SJSA1 (cell line): ENCODE results near the gene GNG10. TPM values are rescaled to one million over a fixed set of nuclear protein-coding genes. Genes with fewer than 3 reads are reported as not detected.
"Not testable (repeated sequence)": the region's sequence is repeated elsewhere in the genome, so short reads cannot be mapped to it uniquely, and the experiment has no call there.

Experiments
- DNase-seq, 2 experiments: peaks; one replicate each; pipeline ENCODE4 v3.0.0-alpha.2; 2015 to 2020; ENCODE audit warnings: low spot score in 2 of 2, low read depth in 1 of 2
- H3K27ac ChIP-seq: fragments of 250-450 bp; sonication (Bioruptor Pico); 2 replicates; pipeline ENCODE4 v1.5.1; 2020; ENCODE audit warnings: mild to moderate bottlenecking, moderate library complexity
- H3K27me3 ChIP-seq: fragments of 250-450 bp; sonication (Bioruptor Pico); replicated peaks from 2 replicates; pipeline ENCODE4 v1.5.1; 2020; ENCODE audit warnings: mild to moderate bottlenecking, moderate library complexity
- H3K36me3 ChIP-seq: fragments of 250-450 bp; sonication (Bioruptor Pico); 2 replicates; pipeline ENCODE4 v1.5.1; 2020; ENCODE audit warnings: mild to moderate bottlenecking
- H3K4me1 ChIP-seq: fragments of 250-450 bp; sonication (Bioruptor Pico); replicated peaks from 2 replicates; pipeline ENCODE4 v1.6.1; 2021; ENCODE audit warnings: mild to moderate bottlenecking
- H3K4me3 ChIP-seq: fragments of 250-450 bp; sonication (Bioruptor Pico); 2 replicates; pipeline ENCODE4 v1.5.1; 2020; ENCODE audit warnings: mild to moderate bottlenecking
- H3K9me3 ChIP-seq: fragments of 250-450 bp; sonication (Bioruptor Pico); replicated peaks from 2 replicates; pipeline ENCODE4 v1.5.1; 2020; ENCODE audit warnings: mild to moderate bottlenecking
- total RNA-seq: library from RNA; depleted of rRNA; stranded (reverse); fragments of >200 nt; shearing (Covaris generic); gene quantifications from 2 replicates; pipeline ENCODE4 v1.2.3, GENCODE V29; 2014; rRNA removed

GNG10 gene
- total RNA-seq = 117 and 131 TPM in 2 replicates

DNA sequence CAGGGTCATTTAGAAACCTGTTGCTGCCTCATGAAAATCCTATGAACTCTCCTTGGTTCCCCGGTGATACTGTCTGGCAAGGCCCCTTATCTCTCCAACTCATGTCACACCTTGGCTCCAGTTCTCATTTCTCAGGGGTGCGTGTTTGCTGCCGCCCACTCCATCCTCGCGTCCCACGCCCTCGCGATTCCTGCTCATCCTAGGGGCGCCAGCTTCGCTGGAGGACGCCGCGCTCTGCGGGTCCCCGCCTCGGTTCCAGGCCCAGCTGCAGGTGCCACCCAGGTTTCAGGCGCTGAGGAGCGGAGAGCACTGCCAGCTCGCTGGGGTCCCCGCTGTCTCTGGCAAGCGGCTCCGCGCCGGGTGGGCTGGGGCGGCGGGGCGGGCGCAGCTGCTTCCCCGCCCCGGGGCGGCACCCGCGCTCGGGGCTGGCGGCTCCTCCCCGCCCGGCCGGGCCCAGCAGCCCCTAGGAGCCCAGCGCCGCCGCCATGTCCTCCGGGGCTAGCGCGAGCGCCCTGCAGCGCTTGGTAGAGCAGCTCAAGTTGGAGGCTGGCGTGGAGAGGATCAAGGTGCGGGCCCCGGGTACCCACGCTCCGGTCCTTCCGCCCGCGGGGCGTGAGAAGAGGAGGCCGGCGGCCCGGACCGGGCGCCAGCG, at the start of gene GNG10:
GNG10 (plus strand) TSS at position 456 of the 652 bp plus-strand sequence; CDS start at position 486, 30 bp downstream.
- Histone ChIP-seq H3K27ac (peak within 1 kb of the TSS; percentile 35; the same call in 1 of the 2 replicates), H3K9me3 (no peaks in the 10 kb centered on the region), H3K27me3 (no peaks in the 10 kb centered on the region), H3K4me1 (peaks cover 14% of the 10 kb centered on the region), H3K36me3 (peaks cover 4% of the 10 kb centered on the region; the same call in 1 of the 2 replicates), H3K4me3 (peak within 1 kb of the TSS; percentile 89)
- peak; percentile 49 to 53 for DNase-seq

DNA sequence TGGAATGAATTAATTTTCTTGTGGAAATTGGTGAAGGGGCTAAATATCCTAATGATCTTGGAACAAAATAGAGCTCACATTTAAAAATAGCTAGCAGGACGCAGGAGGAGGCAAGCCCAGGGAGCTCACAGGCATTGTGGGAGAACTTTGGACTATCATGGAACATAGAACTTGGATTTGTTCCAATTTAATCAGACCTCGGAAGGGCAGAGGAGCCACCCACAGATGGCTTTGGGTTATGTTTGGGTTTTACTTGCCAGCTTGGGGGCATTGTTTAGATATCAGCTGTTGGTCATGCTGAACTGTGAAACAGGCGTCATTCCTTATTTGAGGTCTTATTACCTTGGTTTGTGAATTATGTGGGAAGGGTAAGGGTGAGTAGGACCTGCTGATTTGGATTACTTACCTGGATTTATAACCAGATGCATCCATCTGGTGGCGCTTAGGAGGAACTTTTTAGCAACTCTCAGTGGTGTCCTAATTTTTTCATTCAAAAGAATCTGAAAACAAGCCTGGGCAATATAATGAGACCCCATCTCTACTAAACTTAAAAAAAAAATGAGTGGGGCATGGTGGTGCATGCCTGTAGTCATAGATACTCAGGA, 47.9 kb upstream of the GNG10 start:
- H3K27me3 ChIP-seq = no peaks in the 10 kb centered on the region
- no peaks in the 10 kb centered on the region for H3K36me3 ChIP-seq
- no peaks in the 10 kb centered on the region for H3K9me3 ChIP-seq
- no peak overlapping the region for H3K4me3 ChIP-seq
- DNase-seq = no peak
- H3K27ac ChIP-seq = no peak overlapping the region
- no peaks in the 10 kb centered on the region for H3K4me1 ChIP-seq

DNA sequence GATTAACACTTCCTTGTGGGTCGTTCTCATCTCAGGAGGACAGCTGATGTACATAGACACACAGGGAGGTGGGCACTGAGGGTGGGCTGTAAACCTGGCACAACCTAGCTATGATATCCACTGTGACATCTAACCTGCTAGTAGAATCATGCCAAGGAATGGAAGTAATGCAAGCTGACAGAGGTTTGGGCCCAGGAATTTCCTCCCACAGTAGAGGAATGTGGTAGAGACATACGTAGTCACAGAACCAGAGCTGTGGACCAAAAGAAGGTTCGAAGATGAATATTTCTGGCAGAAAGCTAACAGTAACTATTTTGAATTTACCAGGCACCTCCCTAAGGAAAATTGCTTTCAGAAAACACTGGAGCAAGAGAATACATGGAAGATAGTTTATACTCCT, 45.5 kb upstream of the GNG10 start:
- no peaks in the 10 kb centered on the region for H3K36me3 ChIP-seq
- H3K27me3 ChIP-seq = no peaks in the 10 kb centered on the region
- H3K4me3 ChIP-seq = no peak overlapping the region
- no peak overlapping the region for H3K27ac ChIP-seq
- DNase-seq = no peak
- H3K4me1 ChIP-seq = no peaks in the 10 kb centered on the region
- no peaks in the 10 kb centered on the region for H3K9me3 ChIP-seq

DNA sequence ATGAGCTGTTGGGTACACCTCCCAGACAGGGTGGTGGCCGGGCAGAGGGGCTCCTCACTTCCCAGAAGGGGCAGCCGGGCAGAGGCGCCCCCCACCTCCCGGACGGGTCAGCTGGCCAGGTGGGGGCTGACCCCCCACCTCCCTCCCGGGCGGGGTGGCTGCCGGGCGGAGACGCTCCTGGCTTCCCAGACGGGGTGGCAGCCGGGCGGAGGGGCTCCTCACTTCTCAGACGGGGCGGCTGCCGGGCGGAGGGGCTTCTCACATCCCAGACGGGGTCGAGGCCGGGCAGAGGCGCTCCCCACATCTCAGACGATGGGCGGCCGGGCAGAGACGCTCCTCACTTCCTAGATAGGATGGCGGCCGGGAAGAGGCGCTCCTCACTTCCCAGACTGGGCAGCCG, 44.1 kb upstream of the GNG10 start:
- DNase-seq = not testable (repeated sequence)

DNA sequence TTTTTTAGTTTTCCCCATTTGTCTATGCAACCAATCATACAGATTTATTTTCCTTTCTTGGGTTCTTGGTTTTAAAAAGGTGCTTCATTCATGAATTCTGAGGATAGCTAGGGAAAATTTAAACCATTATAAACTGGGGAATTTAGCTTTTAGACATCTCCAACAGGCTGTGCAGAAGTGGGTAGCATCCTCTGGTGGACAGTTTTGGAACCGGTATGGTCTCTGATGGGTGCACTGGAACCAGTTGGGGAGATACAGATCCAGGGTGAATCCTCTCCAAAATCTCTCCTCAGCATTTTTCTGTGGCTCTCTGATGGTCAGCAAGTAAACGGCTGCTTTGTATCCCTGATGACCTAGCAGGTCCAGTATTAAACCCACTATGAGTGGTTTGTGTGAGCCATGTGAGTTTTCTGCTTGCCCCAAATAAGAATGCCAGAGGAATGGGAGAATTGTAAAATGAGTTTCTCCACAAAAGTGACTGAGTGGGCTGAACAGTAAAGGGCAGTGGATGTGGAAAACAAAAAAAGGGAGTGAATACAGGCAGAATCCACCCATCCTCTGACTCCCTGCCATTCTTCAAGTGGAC, 39.4 kb upstream of the GNG10 start:
- no peak for DNase-seq
- no peaks in the 10 kb centered on the region for H3K9me3 ChIP-seq
- H3K27me3 ChIP-seq = no peaks in the 10 kb centered on the region
- H3K36me3 ChIP-seq = no peaks in the 10 kb centered on the region
- H3K4me3 ChIP-seq = no peak overlapping the region
- no peak overlapping the region for H3K27ac ChIP-seq
- no peaks in the 10 kb centered on the region for H3K4me1 ChIP-seq

More for the DNA sequence above, 44.1 kb upstream of the GNG10 start:
- not testable (repeated sequence) for H3K27ac ChIP-seq, H3K9me3 ChIP-seq, H3K27me3 ChIP-seq, H3K4me3 ChIP-seq, H3K36me3 ChIP-seq, H3K4me1 ChIP-seq

DNA sequence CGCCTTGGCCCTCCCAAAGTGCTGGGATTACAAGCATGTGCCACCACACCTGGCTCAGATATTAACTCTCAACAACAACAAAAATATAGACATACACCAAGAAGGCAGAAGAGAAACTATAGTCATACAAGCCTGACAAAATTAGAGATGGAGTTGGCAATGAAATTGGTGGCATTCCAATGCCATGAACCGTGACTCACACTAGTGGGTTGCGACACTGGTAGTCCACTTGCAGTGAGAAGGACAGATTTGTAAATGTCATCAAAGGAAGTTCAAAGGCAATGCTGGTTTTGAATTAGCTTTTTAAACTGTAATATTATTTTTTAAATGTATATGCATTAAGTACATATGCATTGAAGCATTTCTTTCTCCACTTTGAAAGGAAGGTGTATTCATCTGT, 38.8 kb upstream of the GNG10 start:
- Histone ChIP-seq H3K36me3 (no peaks in the 10 kb centered on the region), H3K4me1 (no peaks in the 10 kb centered on the region), H3K27ac (no peak overlapping the region), H3K4me3 (no peak overlapping the region), H3K27me3 (no peaks in the 10 kb centered on the region), H3K9me3 (no peaks in the 10 kb centered on the region)
- DNase-seq = no peak

DNA sequence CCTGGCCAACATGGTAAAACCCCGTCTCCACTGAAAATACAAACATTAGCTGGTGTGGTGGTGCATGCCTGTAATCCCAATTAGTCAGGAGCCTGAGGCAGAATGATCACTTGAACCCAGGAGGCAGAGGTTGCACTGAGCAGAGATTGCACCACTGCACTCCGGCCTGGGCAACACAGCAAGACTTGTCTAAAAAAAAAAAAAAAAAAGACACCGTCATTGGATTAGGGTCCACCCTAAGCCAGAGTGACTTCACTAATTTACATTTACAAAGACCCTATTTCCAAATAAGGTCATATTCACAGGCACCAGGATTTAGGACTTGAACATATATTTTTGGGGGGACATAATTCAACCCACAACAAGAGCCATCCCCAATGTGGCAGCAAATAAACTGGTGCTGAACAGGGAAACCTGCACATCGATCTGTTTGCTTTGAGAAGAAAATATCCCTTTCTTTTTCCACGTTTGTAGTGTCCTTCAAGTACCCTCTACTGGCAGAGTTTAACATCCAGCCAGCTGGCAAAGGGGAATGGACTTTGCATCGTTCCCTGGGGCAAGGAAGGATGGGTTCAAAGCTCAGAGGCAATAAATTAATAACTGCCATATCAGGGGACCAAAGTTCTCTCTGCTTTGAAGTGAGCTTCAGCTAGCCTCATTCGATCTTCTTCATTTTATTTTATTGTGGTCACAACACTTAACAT, 34.0 kb upstream of the GNG10 start:
- Histone ChIP-seq H3K27ac (no peak overlapping the region), H3K4me3 (no peak overlapping the region), H3K27me3 (no peaks in the 10 kb centered on the region), H3K4me1 (peaks cover 6% of the 10 kb centered on the region), H3K9me3 (no peaks in the 10 kb centered on the region), H3K36me3 (peaks cover 6% of the 10 kb centered on the region)
- no peak for DNase-seq

DNA sequence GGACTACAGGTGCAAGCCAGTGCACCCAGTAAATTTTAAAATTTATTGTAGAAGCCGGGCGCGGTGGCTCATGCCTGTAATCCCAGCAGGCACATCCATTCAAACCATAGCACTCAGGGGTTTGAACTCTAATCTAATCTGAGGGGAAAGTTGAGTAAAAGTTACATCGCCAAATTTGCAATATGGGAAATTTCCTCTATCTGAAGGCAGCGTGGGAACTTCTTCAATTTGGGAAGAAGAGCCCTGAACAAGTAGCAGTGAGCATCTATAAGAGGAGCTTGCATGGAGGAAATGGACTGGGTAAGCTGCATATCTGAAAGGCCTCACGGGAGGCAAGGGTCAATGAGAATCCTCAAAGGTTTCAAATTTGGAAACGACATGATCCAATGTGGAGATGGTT, 33.0 kb upstream of the GNG10 start:
- no peaks in the 10 kb centered on the region for H3K9me3 ChIP-seq
- H3K4me3 ChIP-seq = no peak overlapping the region
- H3K27me3 ChIP-seq = no peaks in the 10 kb centered on the region
- H3K36me3 ChIP-seq = peaks cover 6% of the 10 kb centered on the region
- no peak for DNase-seq
- peaks cover 6% of the 10 kb centered on the region for H3K4me1 ChIP-seq
- no peak overlapping the region for H3K27ac ChIP-seq

DNA sequence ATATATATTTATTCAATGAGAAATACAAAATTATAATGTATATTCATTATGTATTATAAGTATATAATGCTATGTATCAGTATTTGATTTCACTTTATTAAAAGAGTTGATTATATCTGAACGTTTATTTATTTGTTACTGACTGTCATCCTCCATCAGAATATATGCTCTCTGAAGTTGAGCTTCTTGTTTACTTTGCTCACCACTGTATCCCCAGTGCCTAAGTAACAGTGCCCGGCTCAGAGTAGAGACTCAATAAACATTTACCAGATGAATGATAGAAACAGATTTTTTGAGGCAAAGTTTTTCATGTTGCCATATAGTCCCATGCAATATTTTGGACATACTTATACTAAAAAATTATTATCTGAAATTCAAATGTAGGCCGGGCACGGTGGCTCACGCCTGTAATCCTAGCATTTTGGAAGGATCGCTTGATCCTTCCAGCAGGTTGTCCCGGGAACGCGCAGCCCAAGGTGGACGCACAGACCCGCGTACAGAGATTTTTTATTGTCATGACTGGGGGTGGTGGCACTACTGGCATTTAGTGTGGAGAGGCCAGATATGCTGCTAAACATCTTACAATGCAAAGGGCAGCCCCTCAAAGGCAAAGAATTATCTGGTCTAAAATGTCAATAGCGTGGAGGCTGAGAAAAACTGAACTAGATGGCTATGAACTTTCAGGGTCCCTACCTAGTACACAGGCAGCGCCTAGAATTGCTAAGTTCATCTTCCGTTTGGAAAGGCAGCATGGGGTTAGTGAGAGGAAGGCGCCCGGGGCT, 31.0 kb upstream of the GNG10 start:
- Histone ChIP-seq H3K36me3 (peaks cover 6% of the 10 kb centered on the region), H3K27ac (no peak overlapping the region), H3K4me1 (peaks cover 6% of the 10 kb centered on the region), H3K4me3 (peak overlapping the region; percentile 91), H3K9me3 (no peaks in the 10 kb centered on the region), H3K27me3 (no peaks in the 10 kb centered on the region)
- no peak for DNase-seq

DNA sequence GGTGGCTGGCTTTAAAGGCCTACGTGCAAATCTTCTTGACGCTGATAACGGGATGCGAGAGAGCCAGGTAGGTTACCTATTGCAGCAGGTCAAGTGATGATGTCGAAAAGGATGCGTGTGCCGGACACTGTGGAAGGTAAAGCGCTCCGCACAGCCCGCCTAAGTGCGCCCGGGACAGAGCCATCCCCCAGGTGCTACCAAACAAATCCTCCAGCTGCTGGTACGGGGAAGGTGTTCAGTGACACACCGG, 30.5 kb upstream of the GNG10 start:
- H3K4me3 ChIP-seq = peak overlapping the region; percentile 91
- H3K36me3 ChIP-seq = peaks cover 6% of the 10 kb centered on the region
- no peaks in the 10 kb centered on the region for H3K27me3 ChIP-seq
- peaks cover 6% of the 10 kb centered on the region for H3K4me1 ChIP-seq
- no peak for DNase-seq
- H3K9me3 ChIP-seq = no peaks in the 10 kb centered on the region
- no peak overlapping the region for H3K27ac ChIP-seq

DNA sequence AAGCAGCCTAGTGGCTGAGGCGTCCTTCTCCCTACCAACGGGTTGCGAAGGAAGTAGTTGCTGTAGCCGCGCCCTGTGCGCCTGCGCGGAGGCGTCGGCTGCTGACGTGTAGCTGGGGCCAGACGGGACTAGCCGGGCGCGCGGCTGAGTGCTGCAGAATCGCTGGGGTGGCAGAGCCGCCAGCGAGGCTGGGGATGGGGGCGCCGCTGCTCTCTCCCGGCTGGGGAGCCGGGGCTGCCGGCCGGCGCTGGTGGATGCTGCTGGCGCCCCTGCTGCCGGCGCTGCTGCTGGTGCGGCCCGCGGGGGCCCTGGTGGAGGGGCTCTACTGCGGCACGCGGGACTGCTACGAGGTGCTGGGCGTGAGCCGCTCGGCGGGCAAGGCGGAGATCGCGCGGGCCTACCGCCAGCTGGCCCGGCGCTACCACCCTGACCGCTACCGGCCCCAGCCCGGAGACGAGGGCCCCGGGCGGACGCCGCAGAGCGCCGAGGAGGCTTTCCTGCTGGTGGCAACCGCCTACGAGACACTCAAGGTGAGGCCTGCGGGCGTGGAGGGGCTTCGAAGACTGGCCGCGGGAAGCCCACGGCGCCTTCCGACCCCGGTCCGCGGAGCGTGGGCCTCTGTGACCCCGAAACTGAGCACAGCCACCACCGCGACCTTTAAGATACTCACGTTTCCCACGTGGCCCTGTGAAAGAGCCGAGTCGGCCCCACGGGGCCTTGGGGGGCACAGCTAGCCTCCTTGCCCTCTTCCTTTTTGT, 30.0 kb upstream of the GNG10 start, which contains the start of gene DNAJC25:
DNAJC25 (plus strand) TSS at position 121 of the 758 bp plus-strand sequence; CDS start at position 195, 74 bp downstream.
- Histone ChIP-seq H3K4me1 (peaks cover 6% of the 10 kb centered on the region), H3K27me3 (no peaks in the 10 kb centered on the region), H3K4me3 (peak within 1 kb of the TSS; percentile 91), H3K27ac (peak within 1 kb of the TSS; percentile 53), H3K9me3 (no peaks in the 10 kb centered on the region), H3K36me3 (peaks cover 6% of the 10 kb centered on the region)
- DNase-seq = peak; percentile 91 to 97

DNA sequence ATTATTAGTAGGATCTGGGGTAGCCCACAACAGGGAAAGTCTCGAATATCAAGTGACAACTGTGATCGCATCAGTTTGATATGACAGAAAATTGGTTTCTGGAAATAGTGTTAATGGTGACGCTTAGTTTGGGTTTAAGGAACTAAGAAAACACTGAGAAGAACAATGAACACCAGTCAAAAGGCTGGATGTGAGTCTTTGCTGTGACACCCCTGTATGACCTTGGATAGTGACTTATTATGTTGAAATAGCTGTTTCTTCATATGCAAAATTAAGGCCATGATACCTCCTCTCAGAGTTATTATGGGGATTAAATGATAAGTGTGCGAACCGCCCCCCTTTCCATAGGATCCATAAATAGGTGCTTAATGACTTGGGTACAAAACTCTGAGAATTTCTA, 29.3 kb upstream of the GNG10 start:
- H3K27ac ChIP-seq = peak overlapping the region; percentile 53; the same call in 1 of the 2 replicates
- H3K27me3 ChIP-seq = no peaks in the 10 kb centered on the region
- no peak for DNase-seq
- peaks cover 6% of the 10 kb centered on the region for H3K36me3 ChIP-seq
- H3K4me3 ChIP-seq = peak overlapping the region; percentile 91
- H3K4me1 ChIP-seq = peaks cover 6% of the 10 kb centered on the region
- no peaks in the 10 kb centered on the region for H3K9me3 ChIP-seq
